ENCODE results near the gene DLGAP1. TPM values are rescaled to one million over a fixed set of nuclear protein-coding genes. Genes with fewer than 3 reads are reported as not detected.

Gene DLGAP1
- total and polyA plus RNA-seq, 2 of the 4 experiments (the other 2 are of a cell fraction): under 0.01 to 0.09 TPM

DNA sequence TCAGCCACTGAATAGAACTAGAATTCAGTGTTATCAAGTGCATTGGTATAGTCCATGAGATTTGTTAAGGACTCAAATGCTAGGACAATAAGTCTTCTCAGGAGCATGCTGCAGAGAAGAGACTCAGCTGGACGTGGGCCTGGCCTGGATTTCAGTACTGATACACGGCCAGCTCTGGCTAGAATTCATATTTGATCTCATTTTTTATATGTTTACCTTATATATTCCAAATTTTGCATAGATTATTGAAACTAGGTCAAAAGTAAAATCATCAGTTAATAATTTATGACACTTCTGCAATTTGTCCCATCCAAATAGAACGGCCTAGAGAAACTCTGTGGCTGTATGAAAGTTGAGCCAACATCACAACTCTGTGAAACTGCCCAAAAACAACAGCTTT, 262.0 kb downstream of the DLGAP1 start:
- Histone ChIP-seq H3K56ac (ENCODE audit: extremely low read depth, insufficient read depth, low read length) (no peak overlapping the region), H3K18ac (ENCODE audit: low read depth, low read length) (no peak overlapping the region), H4K20me1 (ENCODE audit: insufficient read depth, low read length) (no peaks in the 10 kb centered on the region), H3K4me3 (ENCODE audit: insufficient read depth, low read depth, low read length) (no peak overlapping the region), H4K8ac (ENCODE audit: low read depth in 2 of 2, low read length in 2 of 2) (no peak overlapping the region), H3K79me1 (ENCODE audit: low read depth in 1 of 2, low read length in 2 of 2) (no peaks in the 10 kb centered on the region), H3K23ac (ENCODE audit: low read depth, low read length) (no peak overlapping the region), H3K9me1 (ENCODE audit: insufficient read depth, low read length) (no peaks in the 10 kb centered on the region), H2AK5ac (ENCODE audit: low read depth, low read length) (no peak overlapping the region), H4K5ac (ENCODE audit: low read depth, low read length) (no peak overlapping the region), H2BK15ac (ENCODE audit: low read depth, low read length) (no peak overlapping the region), H3K4me1 (ENCODE audit: control insufficient read depth, insufficient read depth, low read length) (no peaks in the 10 kb centered on the region), H3K14ac (replicated peaks; ENCODE audit: low read depth, low read length) (no peak overlapping the region), H2BK20ac (ENCODE audit: low read depth, low read length) (no peak overlapping the region), H3K27ac (ENCODE audit: insufficient read depth, low read length) (no peak overlapping the region), H2BK5ac (ENCODE audit: low read depth, low read length, poor library complexity, severe bottlenecking) (no peak overlapping the region), H3K9me3 (ENCODE audit: control insufficient read depth, insufficient read depth, low read length) (peaks cover 1% of the 10 kb centered on the region; the same call in 1 of the 2 replicates), H2AK9ac (replicated peaks; ENCODE audit: low read depth, low read length, poor library complexity) (no peak overlapping the region), H3K27me3 (ENCODE audit: control insufficient read depth, insufficient read depth, low read length) (no peaks in the 10 kb centered on the region), H2BK120ac (ENCODE audit: low read depth, low read length) (no peak overlapping the region), H2AFZ (replicated peaks; ENCODE audit: low read length, poor library complexity) (no peak overlapping the region), H3K9ac (ENCODE audit: low read depth, low read length) (no peak overlapping the region), H3K36me3 (ENCODE audit: control insufficient read depth, insufficient read depth, low read length) (no peaks in the 10 kb centered on the region), H3K4me2 (ENCODE audit: low read depth, low read length) (no peak overlapping the region), H4K91ac (ENCODE audit: insufficient read depth, low read depth, low read length) (no peak overlapping the region), H3K4ac (ENCODE audit: low read depth, low read length) (no peak overlapping the region)
- in situ Hi-C loops (cut with MboI; ENCODE audit: low sequenced_read_pairs) (loop anchor here (10.0 kb wide), 1 partner anchor 62 kb away; no protein-coding TSS in a partner anchor), intact Hi-C loops (cut with micrococcal nuclease) (no loop called here), dilution Hi-C loops (cut with HindIII; ENCODE audit: low sequenced_read_pairs, unreplicated experiment) (no loop called here)
- BruUV-seq (replicated peaks): no TSS peak
- ChIA-PET CTCF (no interaction called here), POLR2A (ENCODE audit: unreplicated experiment) (no interaction called here)
- WGBS, 2 experiments (ENCODE audit: extremely low coverage in 2 of 2, insufficient read length in 1 of 2): no CpG with 5 or more reads among the region's 3 CpGs
- TF ChIP-seq NFE2L2 (IDR thresholded peaks at IDR 0.05; ENCODE audit: low read depth, low read length) (no peak), MAZ (IDR thresholded peaks at IDR 0.05; ENCODE audit: borderline replicate concordance, low read depth, low read length) (no peak), ELK1 (IDR thresholded peaks at IDR 0.05; ENCODE audit: borderline replicate concordance, low read depth, low read length) (no peak), RCOR1 (IDR thresholded peaks at IDR 0.05; ENCODE audit: insufficient replicate concordance, low read length) (no peak)
- DNase-seq (no peak), ATAC-seq (ENCODE audit: low read depth) (no peak)
